HepG2 (cell line): Measurements from ENCODE around the gene ARHGAP35. TPM values are rescaled to one million over a fixed set of nuclear protein-coding genes. Genes with fewer than 3 reads are reported as not detected.
A peak's percentile ranks its signal among the peaks of the same experiment; 100 is the strongest.

Experiments
- AHDC1 ChIP-seq: sonication (generic); formaldehyde crosslinking; IDR thresholded peaks from 2 replicates; pipeline ENCODE4 v1.5.1; 2020; ENCODE audit warnings: mild to moderate bottlenecking, missing genetic modification reagents, borderline replicate concordance
- ATRX ChIP-seq: sonication (generic); formaldehyde crosslinking; IDR thresholded peaks from 2 replicates; pipeline ENCODE4 v1.4.0; 2020; ENCODE audit warnings: missing genetic modification reagents, borderline replicate concordance
- EED ChIP-seq: sonication (generic); formaldehyde crosslinking; IDR thresholded peaks from 2 replicates; pipeline ENCODE4 v1.5.0; 2020; ENCODE audit warnings: mild to moderate bottlenecking, missing genetic modification reagents
- ESRRA ChIP-seq: sonication (generic); formaldehyde crosslinking; IDR thresholded peaks from 2 replicates; pipeline ENCODE4 v1.5.1; 2020; ENCODE audit warnings: mild to moderate bottlenecking, low read depth, missing genetic modification reagents
- FOXM1 ChIP-seq: sonication (generic); formaldehyde crosslinking; IDR thresholded peaks from 2 replicates; pipeline ENCODE4 v1.5.0; 2020; ENCODE audit warnings: missing genetic modification reagents
- FOXO1 ChIP-seq: sonication (generic); formaldehyde crosslinking; IDR thresholded peaks from 2 replicates; pipeline ENCODE4 v1.4.0; 2020; ENCODE audit warnings: missing genetic modification reagents
- GFI1 ChIP-seq: sonication (generic); formaldehyde crosslinking; IDR thresholded peaks from 2 replicates; pipeline ENCODE4 v1.5.0; 2020; ENCODE audit warnings: missing genetic modification reagents, mild to moderate bottlenecking, borderline replicate concordance
- HDAC2 ChIP-seq: sonication (generic); formaldehyde crosslinking; IDR thresholded peaks from 2 replicates; pipeline ENCODE4 v1.4.0; 2020; ENCODE audit warnings: missing genetic modification reagents
- HDAC6 ChIP-seq: fragments of 200-600 bp; sonication (generic); IDR thresholded peaks from 2 replicates; pipeline ENCODE4 v1.7.0; 2017; ENCODE audit warnings: mild to moderate bottlenecking, antibody characterized with exemption, low read length, low read depth
- HHEX ChIP-seq: IDR thresholded peaks from 2 replicates; pipeline ENCODE4 v1.6.1; 2016; ENCODE audit warnings: control low read depth
- HMG20B ChIP-seq: conservative IDR thresholded peaks from 2 replicates; pipeline ENCODE4 v1.6.1; 2016; ENCODE audit warnings: missing genetic modification reagents, missing compliant biosample characterization
- HNRNPL ChIP-seq: fragments of 200-400 bp; formaldehyde crosslinking; IDR thresholded peaks from 2 replicates; pipeline ENCODE4 v1.6.1; 2017; ENCODE audit warnings: mild to moderate bottlenecking, low read depth, low read length
- NFYB ChIP-seq: sonication (generic); formaldehyde crosslinking; IDR thresholded peaks from 2 replicates; pipeline ENCODE4 v1.4.0; 2020; ENCODE audit warnings: missing genetic modification reagents
- SKIL ChIP-seq: sonication (generic); formaldehyde crosslinking; IDR thresholded peaks from 2 replicates; pipeline ENCODE4 v1.8.0; 2022; ENCODE audit warnings: missing genetic modification reagents, mild to moderate bottlenecking, moderate library complexity, borderline replicate concordance
- TFDP1 ChIP-seq: IDR thresholded peaks from 2 replicates; pipeline ENCODE4 v1.6.1; 2016; ENCODE audit warnings: missing compliant biosample characterization, missing genetic modification reagents, borderline replicate concordance
- ZNF414 ChIP-seq: sonication (generic); formaldehyde crosslinking; IDR thresholded peaks from 2 replicates; pipeline ENCODE4 v1.5.0; 2020; ENCODE audit warnings: missing genetic modification reagents
- ZNF678 ChIP-seq: sonication (generic); formaldehyde crosslinking; IDR thresholded peaks from 2 replicates; pipeline ENCODE4 v1.4.0; 2020; ENCODE audit warnings: mild to moderate bottlenecking, missing genetic modification reagents
- ZSCAN20 ChIP-seq: sonication (generic); formaldehyde crosslinking; IDR thresholded peaks from 2 replicates; pipeline ENCODE4 v1.4.0; 2020; ENCODE audit warnings: missing genetic modification reagents, mild to moderate bottlenecking, borderline replicate concordance
- ZSCAN21 ChIP-seq: sonication (generic); formaldehyde crosslinking; IDR thresholded peaks from 2 replicates; pipeline ENCODE4 v1.8.0; 2022; ENCODE audit warnings: mild to moderate bottlenecking, missing genetic modification reagents, moderate library complexity, borderline replicate concordance
- polyA plus RNA-seq, 8 experiments: library from polyadenylated mRNA; depleted of rRNA in 3 of 8; stranded (reverse) in 7 of 8; unstranded in 1 of 8; fragments of >200 nt; fragmentation: Illumina TruSeq in 4 of 8; extraction: Trizol in 4 of 8; gene quantifications; 2 replicates each; pipeline versions ENCODE4 v1.2.1 to v1.2.3, GENCODE V29; 2011 to 2016; ENCODE audit warnings: low read depth in 4 of 8, missing spikeins in 1 of 8, mixed read lengths in 1 of 8; ENCODE audit not compliant: insufficient read depth in 1 of 8
- total RNA-seq, 5 experiments: library from RNA; depleted of rRNA; stranded (reverse); fragments of >200 nt; fragmentation: Illumina TruSeq; extraction: Trizol; gene quantifications; 2 replicates each; pipeline ENCODE4 v1.2.3, GENCODE V29; 2016; ENCODE audit warnings: low read depth in 1 of 5

ARHGAP35 gene
- total and polyA plus RNA-seq, 2 of the 13 experiments (the other 11 are each of a cell fraction or from before 2014, with no cell fraction given) = 30.1 to 30.2 TPM

- TF ChIP-seq GFI1 (CRISPR knock-in tag) = no peak
- TF ChIP-seq ESRRA (CRISPR knock-in tag) = no peak
- no peak for TF ChIP-seq HMG20B (CRISPR knock-in tag)
- peak; percentile 64; the same call in 1 of the 2 replicates for TF ChIP-seq HNRNPL
- peak; percentile 59; the same call in 1 of the 2 replicates for TF ChIP-seq NFYB (CRISPR knock-in tag)
- peak; percentile 36; the same call in 1 of the 2 replicates for TF ChIP-seq TFDP1
- peak; percentile 74 for TF ChIP-seq ZNF414
- no peak for TF ChIP-seq HDAC2 (CRISPR knock-in tag)
- no peak for TF ChIP-seq FOXM1 (CRISPR knock-in tag)
- TF ChIP-seq HHEX (CRISPR knock-in tag) = no peak
- no peak for TF ChIP-seq ATRX (CRISPR knock-in tag)
- TF ChIP-seq ZNF678 (CRISPR knock-in tag) = no peak
- TF ChIP-seq EED (CRISPR knock-in tag) = 0 out of 2 replicates have a peak, but pooled peaks have one; percentile 39
- TF ChIP-seq HDAC6 = no peak
- no peak for TF ChIP-seq FOXO1 (CRISPR knock-in tag)
- TF ChIP-seq AHDC1 = peak; percentile 69; the same call in 1 of the 2 replicates
- TF ChIP-seq SKIL (CRISPR knock-in tag) = peak; percentile 39; the same call in 1 of the 2 replicates
- TF ChIP-seq ZSCAN20 = no peak
- TF ChIP-seq ZSCAN21 = 0 out of 2 replicates have a peak, but pooled peaks have one; percentile 25
Measured at GRCh38 chr19:46850228-46851203, 10.3 kb upstream of the ARHGAP35 start, which contains the start of gene AP2S1 (continued).
